MCF 10A (cell line): ENCODE data around the gene CEP295NL. TPM values are rescaled to one million over a fixed set of nuclear protein-coding genes. Genes with fewer than 3 reads are reported as not detected.

Source experiments
- BruUV-seq: library from RNA; stranded (reverse); fragments of 400-500 nt; replicated peaks from 2 replicates; lab custom pipeline; 2021; lab: Mats Ljungman, UMichigan
- CTCF ChIA-PET: fragments of 300-600 bp; sonication (Branson Sonifier 250); formaldehyde crosslinking; extraction: SDS; loops from one replicate; lab custom pipeline; 2021; ENCODE audit warnings: antibody characterized with exemption, inconsistent platforms; lab: Yijun Ruan, JAX
- POLR2A ChIA-PET: fragments of 300-600, 350-650 bp; sonication (Branson Sonifier 250); formaldehyde crosslinking; extraction: SDS; loops from one replicate; lab custom pipeline; 2020; ENCODE audit warnings: antibody characterized with exemption, inconsistent platforms; lab: Yijun Ruan, JAX
- DNase-seq: peaks from one replicate; pipeline ENCODE4 v3.0.0-alpha.2; 2018; ENCODE audit not compliant: unreplicated experiment
- H3K27ac Mint-ChIP-seq: one replicate; pipeline ENCODE4 v1.8.0; 2022; ENCODE audit warnings: mild to moderate bottlenecking, low read depth, mixed read lengths; ENCODE audit not compliant: unreplicated experiment
- H3K27me3 Mint-ChIP-seq: one replicate; pipeline ENCODE4 v1.8.0; 2022; ENCODE audit warnings: mixed read lengths; ENCODE audit not compliant: insufficient read depth, unreplicated experiment
- H3K36me3 Mint-ChIP-seq: one replicate; pipeline ENCODE4 v1.8.0; 2022; ENCODE audit warnings: mild to moderate bottlenecking, moderate library complexity, mixed read lengths; ENCODE audit not compliant: insufficient read depth, unreplicated experiment
- H3K4me1 Mint-ChIP-seq: one replicate; pipeline ENCODE4 v1.8.0; 2022; ENCODE audit warnings: mixed read lengths; ENCODE audit not compliant: insufficient read depth, unreplicated experiment
- H3K4me3 Mint-ChIP-seq: one replicate; pipeline ENCODE4 v1.8.0; 2022; ENCODE audit warnings: mild to moderate bottlenecking, moderate library complexity, mixed read lengths; ENCODE audit not compliant: unreplicated experiment
- H3K9me3 Mint-ChIP-seq: one replicate; pipeline ENCODE4 v1.8.0; 2022; ENCODE audit warnings: mixed read lengths; ENCODE audit not compliant: unreplicated experiment
- intact Hi-C: fragments of 100-400 bp; cut with micrococcal nuclease; formaldehyde crosslinking; loops from 2 replicates; pipeline ENCODE4 v1.14.1; 2022
- total RNA-seq: library from RNA; stranded (reverse); gene quantifications from 2 replicates; pipeline ENCODE4 v1.2.3, GENCODE V29; 2022
- TF ChIP-seq, protein P1 (sequence below): fragments of 200-600 bp; IDR thresholded peaks from one replicate; pipeline ENCODE4 v1.8.0; 2022; ENCODE audit warnings: antibody characterized with exemption, mild to moderate bottlenecking; ENCODE audit not compliant: unreplicated experiment

The CEP295NL gene
- total RNA-seq, 1 experiment from 2014 or later, result 0.68 TPM

DNA sequence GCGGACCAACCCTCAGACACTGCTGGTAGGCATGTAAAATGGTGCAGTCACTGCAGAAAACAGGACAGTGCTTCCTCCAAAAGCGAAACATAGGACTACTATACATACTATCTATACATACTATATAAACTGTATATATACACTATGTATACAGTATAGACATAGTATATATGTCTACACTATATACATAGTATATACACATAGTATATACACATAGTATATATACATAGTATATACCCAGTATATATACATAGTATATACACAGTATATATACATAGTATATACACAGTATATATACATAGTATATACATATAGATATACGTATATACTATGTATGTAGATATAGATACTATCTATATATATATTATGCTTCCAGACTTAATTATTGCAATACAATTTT lies 55.9 kb downstream of the CEP295NL start:
- peaks cover 11% of the 10 kb centered on the region for H3K4me1 Mint-ChIP-seq
- H3K4me3 Mint-ChIP-seq, result no peak overlapping the region
- TF ChIP-seq, protein P1, sequence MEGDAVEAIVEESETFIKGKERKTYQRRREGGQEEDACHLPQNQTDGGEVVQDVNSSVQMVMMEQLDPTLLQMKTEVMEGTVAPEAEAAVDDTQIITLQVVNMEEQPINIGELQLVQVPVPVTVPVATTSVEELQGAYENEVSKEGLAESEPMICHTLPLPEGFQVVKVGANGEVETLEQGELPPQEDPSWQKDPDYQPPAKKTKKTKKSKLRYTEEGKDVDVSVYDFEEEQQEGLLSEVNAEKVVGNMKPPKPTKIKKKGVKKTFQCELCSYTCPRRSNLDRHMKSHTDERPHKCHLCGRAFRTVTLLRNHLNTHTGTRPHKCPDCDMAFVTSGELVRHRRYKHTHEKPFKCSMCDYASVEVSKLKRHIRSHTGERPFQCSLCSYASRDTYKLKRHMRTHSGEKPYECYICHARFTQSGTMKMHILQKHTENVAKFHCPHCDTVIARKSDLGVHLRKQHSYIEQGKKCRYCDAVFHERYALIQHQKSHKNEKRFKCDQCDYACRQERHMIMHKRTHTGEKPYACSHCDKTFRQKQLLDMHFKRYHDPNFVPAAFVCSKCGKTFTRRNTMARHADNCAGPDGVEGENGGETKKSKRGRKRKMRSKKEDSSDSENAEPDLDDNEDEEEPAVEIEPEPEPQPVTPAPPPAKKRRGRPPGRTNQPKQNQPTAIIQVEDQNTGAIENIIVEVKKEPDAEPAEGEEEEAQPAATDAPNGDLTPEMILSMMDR, result no peak
- H3K27ac Mint-ChIP-seq, result no peak overlapping the region
- H3K36me3 Mint-ChIP-seq, result peaks cover 14% of the 10 kb centered on the region
- CTCF ChIA-PET, result interaction anchor here (1.4 kb wide), 1 partner anchor 19 kb away, joined by 7 read pairs; no protein-coding TSS in a partner anchor
- POLR2A ChIA-PET, result interaction anchor here (1.0 kb wide), 1 partner anchor 128 kb away, joined by 3 read pairs; no protein-coding TSS in a partner anchor
- H3K9me3 Mint-ChIP-seq, result no peaks in the 10 kb centered on the region
- no peaks in the 10 kb centered on the region for H3K27me3 Mint-ChIP-seq
- intact Hi-C loops, result no loop called here
- DNase-seq, result no peak
- BruUV-seq, result no TSS peak

- Mint-ChIP-seq H3K36me3 (peaks cover 7% of the 10 kb centered on the region), H3K4me1 (peaks cover 16% of the 10 kb centered on the region), H3K4me3 (no peak overlapping the region), H3K27me3 (no peaks in the 10 kb centered on the region), H3K9me3 (no peaks in the 10 kb centered on the region), H3K27ac (no peak overlapping the region)
- no peak for DNase-seq
- ChIA-PET CTCF (interaction anchor here (1.7 kb wide), 1 partner anchor 127 kb away, joined by 7 read pairs; no protein-coding TSS in a partner anchor), POLR2A (interaction anchor here (0.6 kb wide), 1 partner anchor 133 kb away, joined by 3 read pairs; no protein-coding TSS in a partner anchor)
- intact Hi-C loops, result no loop called here
- no TSS peak for BruUV-seq
- TF ChIP-seq, protein P1, result no peak
Observed at GRCh38 chr17:78844301-78845005, 58.5 kb downstream of the CEP295NL start.

- H3K27me3 Mint-ChIP-seq, result no peaks in the 10 kb centered on the region
- TF ChIP-seq, protein P1, result peak; percentile 57
- DNase-seq, result peak; percentile 56
- ChIA-PET POLR2A (interaction anchor here (0.6 kb wide), 1 partner anchor 15 kb away, joined by 4 read pairs; no protein-coding TSS in a partner anchor), CTCF (interaction anchor here (0.7 to 1.9 kb wide), 4 partner anchors 16 to 134 kb away, joined by 3 to 5 read pairs (median 4); no protein-coding TSS in a partner anchor)
- H3K9me3 Mint-ChIP-seq, result no peaks in the 10 kb centered on the region
- H3K27ac Mint-ChIP-seq, result no peak overlapping the region
- intact Hi-C loops, result loop anchor here (1.0 kb wide), 1 partner anchor 346 kb away; no protein-coding TSS in a partner anchor
- BruUV-seq, result no TSS peak
- H3K4me1 Mint-ChIP-seq, result peaks cover 24% of the 10 kb centered on the region
- no peak overlapping the region for H3K4me3 Mint-ChIP-seq
- H3K36me3 Mint-ChIP-seq, result peaks cover 14% of the 10 kb centered on the region
Observed at GRCh38 chr17:78842881-78843565, 60.0 kb downstream of the CEP295NL start.
